NOMO-1 (cell line): ENCODE measurements around the gene TSN.
A peak's percentile ranks its signal among the peaks of the same experiment; 100 is the strongest.
"Not testable (repeated sequence)": the region's sequence is repeated elsewhere in the genome, so short reads cannot be mapped to it uniquely, and the experiment has no call there.

Experiments used
- DNase-seq, 2 experiments: peaks; one replicate each; lab custom pipeline; 2025; ENCODE audit not compliant: unreplicated experiment in 2 of 2; lab: John Stamatoyannopoulos, UW

Gene TSN

DNA sequence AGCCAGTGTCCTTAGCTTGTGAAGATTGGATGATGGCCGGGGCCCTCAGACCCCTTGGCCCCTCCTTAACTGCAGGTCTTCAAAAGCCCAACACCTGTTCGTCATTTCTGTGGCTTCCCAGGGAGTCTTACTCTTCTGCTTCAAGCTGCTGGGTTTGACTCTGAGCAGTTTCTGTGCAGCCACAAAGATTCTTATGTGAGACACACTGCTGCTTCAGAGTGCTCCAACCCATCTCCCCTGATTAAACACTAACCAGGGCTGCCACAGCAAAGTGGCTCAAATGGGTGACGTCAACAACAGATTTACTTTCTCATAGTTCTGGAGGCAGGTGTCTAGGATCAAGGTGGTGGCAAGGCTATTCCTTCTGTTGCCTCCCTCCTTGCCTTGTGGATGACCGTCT, 40.8 kb downstream of the TSN start:
- no peak for DNase-seq

DNA sequence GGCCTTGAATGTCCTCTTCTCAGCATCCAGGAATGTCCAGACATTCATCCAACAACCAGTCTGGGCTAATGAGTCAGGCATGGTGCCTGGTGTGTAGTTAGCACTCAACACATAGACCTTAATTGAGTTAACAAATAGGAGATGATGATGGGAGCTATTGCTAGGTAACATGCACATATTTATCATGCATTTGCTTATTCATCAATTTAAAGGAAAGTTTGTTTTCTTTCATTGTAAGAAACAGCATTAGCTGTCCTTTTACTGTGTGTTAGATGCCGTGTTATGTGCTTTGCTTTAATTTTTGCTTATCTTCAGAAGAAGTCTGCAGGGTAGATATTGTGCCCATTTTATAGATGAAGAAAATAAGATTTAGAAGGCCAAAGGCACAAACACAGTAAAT, 43.2 kb downstream of the TSN start:
- no peak for DNase-seq

DNA sequence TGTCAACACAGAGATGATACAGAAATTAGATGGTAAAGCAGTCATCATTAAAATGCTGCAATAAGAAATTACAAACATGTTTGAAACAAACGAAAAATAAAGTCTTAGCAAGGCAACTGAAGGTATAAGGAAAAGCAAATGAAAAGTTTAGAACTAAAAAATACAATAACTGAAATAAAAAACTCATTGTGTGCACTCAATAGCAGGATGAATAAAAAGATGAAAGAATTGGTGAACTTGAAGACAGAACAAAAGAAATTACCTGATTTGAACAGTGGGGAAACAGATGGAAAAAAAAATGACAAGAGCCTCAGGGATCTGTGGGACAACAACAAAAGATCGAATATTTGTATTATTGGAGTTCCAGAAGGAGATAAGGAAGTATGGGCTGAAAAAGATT, 46.5 kb downstream of the TSN start:
- DNase-seq = no peak

DNA sequence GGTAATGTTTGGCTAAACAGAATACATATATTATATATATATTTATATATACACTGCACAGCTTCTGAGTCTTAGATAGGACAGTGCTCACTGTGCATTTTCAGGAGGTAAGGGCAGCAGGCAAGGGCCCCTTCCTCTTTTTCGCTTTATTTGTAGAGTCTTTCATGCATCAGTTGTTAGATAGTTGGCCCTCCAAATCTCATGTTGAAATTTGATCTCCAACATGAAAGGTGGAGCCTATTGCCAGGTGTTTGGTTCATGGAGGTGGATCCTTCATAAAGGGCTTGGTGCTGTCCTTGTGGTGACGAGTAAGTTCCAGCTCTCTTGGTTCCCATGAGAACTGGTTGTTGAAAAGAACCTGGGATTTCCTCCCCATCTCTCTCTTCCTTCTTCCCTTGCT, 48.1 kb downstream of the TSN start:
- no peak for DNase-seq

DNA sequence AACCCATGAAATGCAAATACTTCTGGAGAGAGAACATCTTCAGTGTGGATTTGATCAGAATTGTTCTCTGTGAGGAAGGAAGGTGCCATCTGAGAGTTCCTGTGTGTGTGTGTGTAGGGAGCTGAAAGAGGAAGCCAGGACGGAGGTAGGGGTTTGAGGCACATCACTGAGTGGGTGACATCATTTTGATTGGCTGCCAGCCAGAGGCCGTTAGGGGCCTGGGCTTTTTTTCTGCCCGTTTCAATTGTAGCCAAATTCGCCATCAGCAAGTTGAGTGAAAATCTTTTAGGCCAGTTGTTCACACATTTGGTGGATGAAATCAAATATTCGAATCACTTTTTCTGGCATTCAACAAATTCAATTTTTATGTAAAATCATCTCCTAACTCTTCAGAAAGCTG, 48.9 kb downstream of the TSN start:
- DNase-seq = peak; percentile 82 to 83

DNA sequence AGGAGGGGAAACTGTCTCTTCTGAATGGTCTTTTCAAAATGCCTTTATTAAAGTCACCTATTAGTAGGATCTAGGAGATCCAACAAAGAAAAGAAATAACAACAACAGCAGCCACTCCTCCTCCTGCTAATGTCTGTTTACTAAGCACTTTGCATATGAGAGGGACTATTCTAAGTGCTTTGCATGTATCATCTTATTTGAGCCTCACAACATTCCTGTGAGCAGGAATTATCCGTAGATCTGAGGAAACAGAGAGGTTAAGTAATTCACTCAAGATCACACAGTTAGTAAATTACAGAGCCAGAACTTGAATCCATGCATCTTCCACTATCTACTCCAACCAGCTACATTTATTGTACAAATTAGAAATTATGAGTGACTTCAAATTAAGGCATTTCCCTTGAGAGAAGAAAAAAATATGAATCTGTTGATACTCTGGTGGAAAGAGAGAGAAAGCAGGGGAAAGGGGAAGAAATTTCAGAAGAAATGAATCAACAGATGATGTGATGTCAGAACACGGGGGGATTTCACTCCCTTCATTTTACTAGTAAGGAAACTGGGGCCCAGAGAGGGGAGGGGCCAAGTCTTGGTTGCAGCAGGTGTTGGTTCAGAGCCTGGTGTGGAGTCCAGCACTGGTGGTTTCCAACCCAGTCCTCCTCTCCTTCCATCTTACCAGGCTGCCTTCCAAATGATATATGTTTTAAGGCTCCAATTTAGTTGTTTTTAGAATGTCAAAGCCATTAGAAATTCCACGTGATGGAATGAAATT, 49.7 kb downstream of the TSN start:
- no peak for DNase-seq

DNA sequence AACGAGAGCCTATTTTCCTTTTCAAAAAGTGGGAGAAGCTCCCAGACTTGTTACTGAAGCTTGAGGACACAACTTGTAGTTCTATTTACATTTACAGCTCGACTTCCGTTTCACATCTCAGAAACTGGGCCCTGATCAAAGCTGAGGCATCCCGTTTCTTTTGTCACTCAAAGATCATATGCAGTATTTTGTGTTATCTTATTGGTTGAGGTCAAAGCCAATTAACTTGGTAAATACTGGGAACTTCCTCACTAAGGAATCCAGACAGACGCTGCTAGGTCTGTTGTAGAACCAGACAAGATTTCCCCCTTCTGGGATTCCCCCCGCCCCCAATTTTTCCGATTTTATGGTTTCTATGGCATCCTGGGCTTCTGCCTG, 50.3 kb downstream of the TSN start:
- no peak for DNase-seq

DNA sequence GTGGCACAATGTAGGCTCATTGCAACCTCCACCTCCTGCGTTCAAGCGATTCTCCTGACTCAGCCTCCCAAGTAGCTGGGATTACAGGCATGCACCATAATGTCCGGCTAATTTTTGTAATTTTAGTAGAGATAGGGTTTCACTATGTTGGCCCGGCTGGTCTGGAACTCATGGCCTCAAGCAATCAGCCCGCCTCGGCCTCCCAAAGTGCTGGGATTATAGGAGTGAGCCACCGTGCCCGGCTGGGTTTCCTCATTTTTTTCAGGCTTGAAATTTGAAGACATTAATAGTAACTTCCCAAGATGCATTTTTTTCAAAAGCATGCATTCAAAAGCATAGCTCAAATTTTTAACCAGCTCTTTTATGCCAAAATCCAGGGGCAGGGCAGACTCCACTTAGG, 52.3 kb downstream of the TSN start:
- not testable (repeated sequence) for DNase-seq

DNA sequence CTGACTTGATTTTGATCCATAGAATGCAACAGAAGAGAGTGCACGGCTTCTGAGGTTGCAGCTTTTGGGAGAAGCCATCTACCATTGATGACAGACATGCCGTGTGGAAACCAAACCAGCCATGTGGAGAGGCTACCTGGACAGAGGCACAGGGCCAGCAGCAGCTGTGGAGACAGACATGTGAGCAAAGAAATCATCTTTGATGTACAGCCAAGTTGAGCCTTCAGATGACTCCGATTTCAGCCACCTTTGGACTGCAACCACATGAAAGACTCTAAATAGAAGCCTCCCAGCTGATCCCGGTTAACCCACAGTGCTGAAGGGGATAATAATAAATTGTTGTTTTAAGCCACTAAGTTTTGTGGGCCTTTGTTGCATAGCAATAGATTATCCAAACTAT, 54.2 kb downstream of the TSN start:
- no peak for DNase-seq

DNA sequence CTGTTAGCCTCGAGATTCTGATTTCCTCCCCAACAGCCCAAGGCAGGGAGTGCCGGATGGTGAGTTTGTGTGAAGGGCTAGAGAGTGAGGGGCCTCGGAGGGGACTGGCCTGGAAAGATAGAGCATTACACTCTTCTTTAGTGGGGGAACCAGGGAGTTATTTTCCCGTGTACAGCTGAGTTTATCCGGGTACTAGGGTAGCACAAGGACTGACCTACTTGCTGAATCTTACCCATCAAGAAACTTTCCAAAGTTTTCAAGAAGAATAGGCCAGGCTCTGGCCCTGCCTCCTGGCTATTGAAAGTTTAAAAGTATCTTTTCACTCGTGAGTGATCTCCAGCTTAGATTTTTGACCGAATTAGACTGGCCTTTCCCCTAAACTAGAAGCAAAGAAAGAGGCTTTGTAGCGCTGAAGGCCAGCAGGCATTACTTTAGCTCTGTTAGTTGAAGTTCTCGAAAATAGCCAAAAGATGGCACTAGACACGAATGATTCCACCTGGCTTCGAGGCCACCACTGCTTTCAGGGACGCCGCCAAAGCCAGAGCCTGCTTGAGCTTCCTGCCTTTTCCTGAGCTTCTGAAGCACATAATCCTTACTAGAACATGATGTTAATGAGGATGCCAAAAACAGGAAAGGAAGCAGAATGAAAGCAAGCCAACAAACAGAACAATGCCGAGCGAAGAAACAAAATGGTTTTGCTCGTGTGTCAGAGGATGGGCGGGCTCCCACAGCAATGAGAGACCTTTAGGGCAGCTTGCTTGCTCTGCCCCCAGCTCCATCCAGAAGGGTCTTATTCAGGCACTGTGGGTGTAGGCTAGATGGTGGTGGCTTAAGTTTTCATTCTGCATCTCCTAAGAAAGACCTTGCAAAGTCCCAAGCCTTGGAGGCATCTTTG, 55.8 kb downstream of the TSN start:
- DNase-seq = peak in 1 of 2 experiments; percentile 36

DNA sequence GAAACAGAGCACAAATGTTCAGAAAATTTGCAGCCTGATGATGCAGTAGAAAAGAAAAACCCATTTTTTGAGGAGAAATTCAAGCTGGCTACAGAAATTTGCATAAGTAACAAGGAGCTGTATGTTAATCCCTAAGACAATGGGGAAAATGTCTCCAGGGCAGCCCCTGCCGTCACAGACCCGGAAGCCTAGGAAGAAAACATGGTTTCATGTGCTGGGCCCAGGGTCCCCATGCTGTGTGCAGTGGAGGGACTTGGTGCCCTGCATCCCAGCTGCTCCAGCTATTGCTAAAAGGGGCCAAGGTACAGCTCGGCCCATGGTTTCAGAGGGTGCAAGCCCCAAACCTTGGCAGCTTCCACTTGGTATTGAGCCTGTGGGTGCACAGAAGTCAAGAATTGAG, 57.6 kb downstream of the TSN start:
- not testable (repeated sequence) for DNase-seq

DNA sequence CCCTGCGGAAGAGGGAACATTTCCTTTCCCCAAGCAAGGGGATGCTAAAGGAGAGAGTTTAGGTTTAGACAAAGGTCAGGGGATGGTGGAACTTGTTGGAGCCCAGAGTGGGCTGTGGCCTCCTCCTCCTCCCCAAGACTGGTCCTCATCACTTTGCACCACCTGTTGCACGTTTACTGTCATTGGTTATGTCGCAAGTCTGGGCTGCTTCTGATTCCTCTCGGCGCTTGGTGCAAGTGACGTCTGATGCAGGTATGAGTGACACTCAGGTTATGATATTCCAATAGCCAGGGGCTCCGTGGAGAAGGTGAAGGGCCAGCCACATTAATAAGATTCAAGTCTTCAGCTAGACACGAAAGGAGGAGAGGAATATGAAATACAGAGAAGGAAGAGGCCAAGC, 59.8 kb downstream of the TSN start:
- no peak for DNase-seq

DNA sequence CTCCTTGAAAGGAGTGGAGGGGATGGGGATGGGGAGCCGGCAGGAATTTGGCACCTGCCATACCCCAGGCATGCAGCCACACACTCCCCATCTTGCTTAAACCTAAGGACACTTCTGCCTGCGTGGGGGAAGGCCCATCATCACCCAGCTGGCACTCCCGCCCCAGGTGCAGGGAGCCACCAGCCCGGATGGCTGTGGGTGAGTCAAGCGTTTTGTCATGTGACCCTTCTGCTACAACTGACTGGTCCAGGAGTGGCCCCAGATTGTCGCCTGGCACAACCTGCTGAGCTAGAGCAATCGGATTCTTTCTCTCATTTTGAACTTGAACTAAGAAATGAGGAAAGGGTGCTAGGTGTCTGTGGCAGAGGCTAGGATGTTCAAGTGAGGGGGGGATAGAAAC, 61.3 kb downstream of the TSN start:
- DNase-seq = no peak

DNA sequence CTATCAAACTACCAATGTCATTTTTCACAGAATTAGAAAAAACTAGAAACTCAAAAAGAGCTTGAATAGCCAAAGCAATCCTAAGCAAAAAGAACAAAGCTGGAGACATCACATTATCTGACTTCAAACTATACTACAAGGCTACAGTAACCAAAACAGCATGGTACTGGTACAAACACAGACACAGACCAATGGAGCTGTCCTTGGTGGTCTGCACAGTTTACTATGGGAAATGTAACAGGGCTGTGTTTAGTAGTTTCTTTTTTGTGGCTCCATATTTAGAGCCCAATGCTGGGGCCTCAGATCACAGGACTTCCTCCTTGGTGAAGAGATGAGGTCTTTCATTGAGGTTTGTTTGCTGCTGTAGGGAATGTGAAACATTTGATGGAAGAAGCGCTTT, 61.9 kb downstream of the TSN start:
- not testable (repeated sequence) for DNase-seq
